Inflammatory macrophage (primary cell): Measurements from ENCODE around the gene MINK1.

ENCODE experiments used
- DNase-seq, 2 donors: peaks; one replicate each; pipeline ENCODE4 v3.0.0-alpha.2; 2020 to 2022

The MINK1 gene

GRCh38 chr17:4935650-4936049 lies 102.5 kb downstream of the MINK1 start:
- DNase-seq = no peak

- no peak for DNase-seq
Measured at GRCh38 chr17:4936436-4936835, 103.3 kb downstream of the MINK1 start.

GRCh38 chr17:4937553-4937952 lies 104.4 kb downstream of the MINK1 start:
- no peak for DNase-seq

GRCh38 chr17:4938069-4938491 lies 104.9 kb downstream of the MINK1 start:
- no peak for DNase-seq

GRCh38 chr17:4938688-4939545 lies 105.8 kb downstream of the MINK1 start:
- DNase-seq = peak in 1 of 2 donors; percentile 14

GRCh38 chr17:4939546-4939795 lies 106.3 kb downstream of the MINK1 start:
- no peak for DNase-seq

- DNase-seq = peak; percentile 99 to 100
Measured at GRCh38 chr17:4939796-4940554, 106.8 kb downstream of the MINK1 start, which contains the start of the genes RNF167 and SLC25A11. Gene RNF167, plus strand, starts transcription at chr17:4940268. Its CDS starts 642 bp downstream, at chr17:4940910. Gene SLC25A11, minus strand, starts transcription at chr17:4940046. Its CDS starts 136 bp downstream, at chr17:4939910.

- peak in 1 of 2 donors; percentile 16 for DNase-seq
Measured at GRCh38 chr17:4940555-4941318, 107.6 kb downstream of the MINK1 start.

GRCh38 chr17:4941319-4941610 lies 108.1 kb downstream of the MINK1 start:
- no peak for DNase-seq

- DNase-seq = no peak
Measured at GRCh38 chr17:4942760-4943508, 109.8 kb downstream of the MINK1 start.

- DNase-seq = peak in 1 of 2 donors; percentile 31
Measured at GRCh38 chr17:4944163-4944553, 111.0 kb downstream of the MINK1 start.

GRCh38 chr17:4944554-4945175 lies 111.5 kb downstream of the MINK1 start:
- DNase-seq = no peak

GRCh38 chr17:4945176-4945943 lies 112.2 kb downstream of the MINK1 start:
- peak; percentile 82 to 90 for DNase-seq

GRCh38 chr17:4945944-4946280 lies 112.8 kb downstream of the MINK1 start:
- DNase-seq = no peak

- DNase-seq = peak in 1 of 2 donors; percentile 25
Measured at GRCh38 chr17:4946312-4946976, 113.3 kb downstream of the MINK1 start.

- DNase-seq = peak; percentile 22 to 27
Measured at GRCh38 chr17:4947010-4947410, 113.9 kb downstream of the MINK1 start.
